ENCODE data around the gene NADSYN1. TPM values are rescaled to one million over a fixed set of nuclear protein-coding genes. Genes with fewer than 3 reads are reported as not detected.

The NADSYN1 gene
- total RNA-seq, 1 donor from 2014 or later = 22.1 TPM

GRCh38 chr11:71482216-71482615 lies 29.2 kb downstream of the NADSYN1 start:
- ATAC-seq (no peak), DNase-seq (ENCODE audit: missing footprints) (peak; percentile 60)
- intact Hi-C loops (cut with DNase I) = no loop called here

DNA sequence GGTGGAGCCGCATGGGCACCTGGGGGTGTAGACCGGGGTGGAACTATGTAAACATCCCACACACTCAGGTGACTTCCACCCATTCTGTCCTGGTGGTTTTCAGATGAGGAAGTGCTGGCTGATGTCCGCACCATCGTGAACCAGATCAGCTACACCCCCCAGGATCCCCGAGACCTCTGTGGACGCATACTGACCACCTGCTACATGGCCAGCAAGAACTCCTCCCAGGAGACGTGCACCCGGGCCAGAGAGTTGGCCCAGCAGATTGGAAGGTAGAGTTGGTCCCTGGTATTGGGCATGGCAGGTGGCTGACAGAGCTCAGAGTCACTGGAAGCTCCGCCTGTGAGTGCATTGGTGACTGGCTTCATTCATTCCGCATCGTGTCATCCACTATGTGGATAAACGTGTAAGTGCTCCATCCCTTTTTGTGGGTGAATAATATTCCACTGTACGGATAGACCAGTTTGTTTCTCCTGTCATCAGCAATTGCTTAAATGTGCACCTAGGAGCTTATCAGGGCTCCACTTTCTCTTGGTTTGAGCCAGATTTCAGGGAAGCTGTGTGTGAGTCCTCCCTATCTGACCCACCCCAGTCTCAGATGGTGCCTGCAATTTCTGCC lies 29.9 kb downstream of the NADSYN1 start:
- peak; percentile 57 for DNase-seq (ENCODE audit: missing footprints)

DNA sequence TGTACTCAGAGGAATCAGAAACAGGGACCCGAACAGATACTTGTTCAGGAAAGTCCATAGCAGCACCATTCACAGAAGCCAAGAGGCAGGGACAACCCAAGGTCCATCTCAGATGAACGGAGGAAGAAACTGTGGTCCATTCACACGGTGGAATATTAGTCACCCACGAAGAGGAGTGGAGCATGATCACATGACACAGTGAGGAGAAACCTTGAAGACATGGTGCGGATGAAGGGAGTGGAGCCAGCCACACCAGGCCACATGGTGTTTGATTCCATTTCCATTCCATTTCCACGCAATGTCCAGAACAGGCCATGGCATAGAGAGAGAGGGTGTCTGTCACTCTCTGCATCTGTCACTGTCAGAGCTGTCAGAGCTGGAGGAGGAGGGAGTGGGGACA lies 30.7 kb downstream of the NADSYN1 start:
- DNase-seq (ENCODE audit: missing footprints) (no peak), ATAC-seq (no peak)
- intact Hi-C loops (cut with DNase I) = loop anchor here (1.0 kb wide), 1 partner anchor 13 kb away; no protein-coding TSS in a partner anchor

More for the DNA sequence above, 29.9 kb downstream of the NADSYN1 start:
- ATAC-seq = no peak
- intact Hi-C loops (cut with DNase I) = loop anchor here (1.0 kb wide), 1 partner anchor 13 kb away; no protein-coding TSS in a partner anchor

GRCh38 chr11:71484248-71485062 lies 31.5 kb downstream of the NADSYN1 start:
- intact Hi-C loops (cut with DNase I) = no loop called here

GRCh38 chr11:71485063-71485399 lies 32.0 kb downstream of the NADSYN1 start:
- DNase-seq (ENCODE audit: missing footprints) = peak; percentile 37
- ATAC-seq = no peak

More at GRCh38 chr11:71484248-71485062, 31.5 kb downstream of the NADSYN1 start:
- DNase-seq (ENCODE audit: missing footprints) (peak; percentile 50), ATAC-seq (no peak)

DNA sequence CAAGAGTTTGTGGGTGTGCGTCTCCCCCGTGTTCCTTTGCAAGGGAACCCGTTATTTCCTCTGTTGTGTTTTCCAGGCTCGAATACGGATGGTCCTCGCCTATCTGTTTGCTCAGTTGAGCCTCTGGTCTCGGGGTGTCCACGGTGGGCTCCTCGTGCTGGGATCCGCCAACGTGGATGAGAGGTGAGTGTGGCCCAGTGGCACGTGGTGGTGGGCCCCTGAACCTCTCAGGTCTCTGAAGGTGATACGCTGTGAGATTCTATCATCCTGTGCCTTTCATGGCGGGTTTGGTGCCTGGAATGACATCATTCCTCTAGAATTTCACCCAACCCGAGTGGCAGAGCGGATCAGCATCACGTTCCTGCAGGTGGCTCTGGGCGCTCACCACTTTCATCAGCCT lies 32.5 kb downstream of the NADSYN1 start:
- peak; percentile 27 for DNase-seq (ENCODE audit: missing footprints)
- intact Hi-C loops (cut with DNase I) = no loop called here
- ATAC-seq = no peak

More at GRCh38 chr11:71485063-71485399, 32.0 kb downstream of the NADSYN1 start:
- intact Hi-C loops (cut with DNase I) = no loop called here

DNA sequence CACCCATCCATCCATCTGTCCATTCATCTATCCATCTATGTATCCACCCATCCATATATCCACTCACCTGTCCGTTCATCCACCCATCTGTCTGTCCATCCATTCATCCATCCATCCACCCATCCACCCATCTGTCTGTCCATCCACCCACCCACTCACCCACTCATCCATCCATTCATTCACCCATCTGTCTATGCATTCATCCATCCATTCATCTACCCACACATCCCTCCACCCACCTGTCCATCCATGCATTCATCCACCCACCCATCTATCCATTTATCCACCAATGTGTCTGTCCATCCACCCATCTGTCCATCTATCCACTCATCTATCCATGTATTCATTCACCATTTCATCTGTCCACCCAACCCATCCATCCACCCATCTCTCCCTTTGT lies 33.3 kb downstream of the NADSYN1 start:
- DNase-seq (ENCODE audit: missing footprints) (no peak), ATAC-seq (no peak)
- intact Hi-C loops (cut with DNase I) = no loop called here

DNA sequence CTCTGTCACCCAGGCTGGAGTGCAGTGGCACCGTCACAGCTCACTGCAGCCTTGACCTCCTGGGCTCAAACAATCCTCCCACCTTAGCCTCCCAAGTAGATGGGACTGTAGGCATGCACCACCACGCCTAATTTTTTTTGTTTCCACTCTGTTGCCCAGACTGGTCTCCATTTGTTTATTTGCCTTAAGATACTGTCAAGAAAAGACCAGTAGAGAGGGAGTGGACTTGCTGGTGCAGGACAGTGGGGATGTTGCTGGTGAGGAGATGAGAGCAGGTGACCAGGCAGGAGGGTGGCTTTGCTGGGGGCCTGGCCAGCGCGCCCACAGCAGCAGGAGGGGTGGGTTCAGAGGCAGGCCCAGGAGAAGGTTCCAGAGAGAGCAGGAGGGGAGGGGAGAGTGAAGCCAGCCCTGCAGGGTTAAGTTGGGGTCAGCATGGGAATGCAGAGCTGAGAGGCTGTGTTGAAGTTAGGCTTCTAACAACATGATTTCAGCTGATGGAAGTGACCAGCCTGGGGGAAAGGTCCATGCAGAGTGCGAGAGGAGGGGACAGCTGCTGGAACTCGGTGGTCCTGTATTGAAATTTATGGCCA lies 35.8 kb downstream of the NADSYN1 start:
- ATAC-seq = no peak
- intact Hi-C loops (cut with DNase I) = no loop called here
- DNase-seq (ENCODE audit: missing footprints) = no peak

GRCh38 chr11:71489311-71490043 lies 36.5 kb downstream of the NADSYN1 start:
- ATAC-seq = no peak
- intact Hi-C loops (cut with DNase I) = no loop called here
- peak; percentile 42 for DNase-seq (ENCODE audit: missing footprints)

DNA sequence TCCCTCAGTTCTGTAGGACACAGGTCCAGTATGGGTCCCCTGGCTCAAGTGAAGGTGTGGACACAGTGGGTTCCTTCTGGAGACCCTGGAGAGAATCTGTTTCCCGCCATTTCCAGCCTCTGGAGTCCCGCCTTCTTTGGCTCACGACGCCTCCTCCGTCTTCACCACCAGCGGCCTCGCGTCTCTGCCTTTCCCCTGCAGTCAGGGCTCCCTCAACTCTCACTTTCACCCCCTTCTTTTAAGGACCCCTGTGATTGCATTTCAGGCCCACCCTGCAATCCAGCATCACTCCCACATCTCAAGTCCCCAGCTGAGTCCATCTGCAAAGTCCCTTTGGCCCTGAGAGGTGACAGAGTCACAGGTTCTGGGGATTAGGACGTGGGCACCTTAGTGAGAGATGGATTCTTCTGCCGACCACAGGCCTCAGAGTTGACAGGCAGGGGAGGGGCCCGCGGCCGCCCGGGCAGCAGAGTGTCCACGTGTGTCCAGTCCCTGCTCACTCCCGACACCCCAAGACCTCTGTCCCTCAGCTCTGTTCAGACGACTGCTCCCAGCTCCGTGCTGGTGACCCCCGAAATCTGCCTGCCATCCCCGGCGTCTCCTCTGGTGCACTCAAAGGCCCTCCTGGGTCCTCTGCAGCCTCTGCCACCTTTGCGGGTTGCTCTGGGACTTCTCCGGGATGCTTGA lies 37.2 kb downstream of the NADSYN1 start:
- ATAC-seq (no peak), DNase-seq (ENCODE audit: missing footprints) (peak; percentile 43)
- intact Hi-C loops (cut with DNase I) = no loop called here

GRCh38 chr11:71490731-71491390 lies 37.9 kb downstream of the NADSYN1 start:
- intact Hi-C loops (cut with DNase I) = no loop called here
- DNase-seq (ENCODE audit: missing footprints) = peak; percentile 20

GRCh38 chr11:71491531-71491930 lies 38.5 kb downstream of the NADSYN1 start:
- DNase-seq (ENCODE audit: missing footprints) (peak; percentile 42), ATAC-seq (no peak)
- intact Hi-C loops (cut with DNase I) = no loop called here

More at GRCh38 chr11:71490731-71491390, 37.9 kb downstream of the NADSYN1 start:
- no peak for ATAC-seq

- DNase-seq (ENCODE audit: missing footprints) (no peak), ATAC-seq (no peak)
- intact Hi-C loops (cut with DNase I) = no loop called here
Measured at GRCh38 chr11:71491940-71492339, 38.9 kb downstream of the NADSYN1 start.

GRCh38 chr11:71495286-71496230 lies 42.6 kb downstream of the NADSYN1 start:
- DNase-seq (ENCODE audit: missing footprints) (no peak), ATAC-seq (no peak)
- intact Hi-C loops (cut with DNase I) = no loop called here

DNA sequence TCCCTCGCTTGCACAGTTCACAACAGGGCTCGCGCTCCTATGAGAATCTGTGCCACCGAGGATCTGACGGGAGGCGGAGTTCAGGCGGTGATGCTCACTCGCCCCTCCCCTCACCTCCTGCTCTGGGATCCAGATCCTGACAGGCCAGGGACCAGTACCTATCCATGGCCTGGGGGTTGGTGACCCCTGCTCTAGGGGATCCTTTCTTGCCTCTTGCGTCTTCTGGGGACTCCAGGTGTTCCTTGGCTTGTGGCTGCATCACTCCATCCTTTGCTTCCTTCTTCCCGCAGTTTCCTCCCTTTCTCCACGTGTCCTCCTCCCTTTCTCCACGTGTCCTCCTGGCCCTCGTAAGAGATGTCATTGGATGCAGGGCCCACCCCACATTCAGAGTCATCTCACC lies 43.4 kb downstream of the NADSYN1 start:
- intact Hi-C loops (cut with DNase I) = no loop called here
- ATAC-seq (no peak), DNase-seq (ENCODE audit: missing footprints) (peak; percentile 11)

- ATAC-seq (no peak), DNase-seq (ENCODE audit: missing footprints) (peak; percentile 25)
- intact Hi-C loops (cut with DNase I) = no loop called here
Measured at GRCh38 chr11:71498091-71498490, 45.1 kb downstream of the NADSYN1 start.

DNA sequence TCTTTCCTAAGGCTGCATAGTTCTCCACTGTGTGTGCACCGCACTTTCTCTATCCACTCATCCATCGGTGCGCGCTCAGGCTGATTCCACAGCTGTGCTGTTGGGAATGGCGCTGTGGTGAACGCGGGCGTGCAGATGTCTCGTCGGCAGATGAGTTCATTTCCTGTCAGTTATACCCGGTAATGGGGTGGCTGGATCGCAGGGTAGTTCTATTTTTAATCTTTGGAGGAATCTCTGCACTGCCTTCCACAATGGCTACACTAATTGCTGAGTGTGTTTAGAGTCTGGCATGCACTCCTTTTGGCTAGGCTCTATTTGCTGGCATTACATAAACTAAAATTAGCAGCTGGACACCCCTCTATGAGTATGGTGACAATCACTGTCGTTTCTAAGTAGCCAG lies 46.1 kb downstream of the NADSYN1 start:
- intact Hi-C loops (cut with DNase I) = no loop called here
- no peak for DNase-seq (ENCODE audit: missing footprints)
- no peak for ATAC-seq

Measured in Right ventricle myocardium inferior (tissue), 1 donor.